Measurements from ENCODE around the gene MYL4. TPM values are rescaled to one million over a fixed set of nuclear protein-coding genes. Genes with fewer than 3 reads are reported as not detected.

The MYL4 gene
- total RNA-seq, 2 experiments from 2014 or later: not detected

- Mint-ChIP-seq H3K4me1 (ENCODE audit: low read depth) (peaks cover 42% of the 10 kb centered on the region), H3K27me3 (no peaks in the 10 kb centered on the region), H3K4me3 (peak within 1 kb of the TSS; percentile 96), H3K27ac (peak within 1 kb of the TSS; percentile 96), H3K36me3 (ENCODE audit: low read depth) (peaks cover 20% of the 10 kb centered on the region), H3K9me3 (no peaks in the 10 kb centered on the region)
- ATAC-seq (peak; percentile 96), DNase-seq (peak; percentile 100)
- POLR2A ChIA-PET: interaction anchor here (1.1 to 1.3 kb wide), 2 partner anchors 9 to 15 kb away, joined by 3 to 5 read pairs; no protein-coding TSS in a partner anchor
- no peak for TF ChIP-seq CTCF (IDR thresholded peaks at IDR 0.05)
- CTCF ChIA-PET: interaction anchor here (1.0 to 2.0 kb wide), 2 partner anchors 17 to 126 kb away, joined by 3 to 9 read pairs; no protein-coding TSS in a partner anchor
- intact Hi-C loops (cut with micrococcal nuclease): no loop called here
Measured at GRCh38 chr17:47188876-47189731, 20.0 kb upstream of the MYL4 start, which contains the start of gene CDC27. Gene CDC27, minus strand, starts transcription at chr17:47189295. Its CDS starts 123 bp downstream, at chr17:47189172.

DNA sequence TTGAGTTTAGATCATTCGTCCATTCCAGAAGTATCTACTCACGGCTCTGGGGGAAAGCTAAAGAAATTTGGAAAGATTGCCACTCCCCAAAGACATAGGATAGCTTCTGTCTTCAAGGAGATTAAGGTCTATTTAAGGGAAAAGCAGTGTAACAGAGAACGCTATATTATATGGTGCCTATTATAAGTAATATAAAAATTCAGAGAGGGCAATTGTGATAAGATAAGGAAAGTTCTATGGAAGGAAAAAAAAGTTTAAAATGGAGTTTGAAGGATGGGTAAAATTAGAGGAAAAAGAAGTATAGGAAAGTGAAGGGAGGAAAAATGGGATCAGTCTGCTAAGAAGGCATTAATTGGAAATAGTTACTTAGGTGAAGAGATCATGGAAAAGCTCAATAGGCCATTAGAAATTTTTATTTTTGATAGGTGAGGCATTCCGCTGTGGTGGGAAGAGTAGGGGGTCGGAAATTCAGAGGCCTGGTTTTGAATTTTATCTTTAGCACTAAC is 19.4 kb upstream of the MYL4 start:
- Mint-ChIP-seq H3K4me3 (peak overlapping the region; percentile 96), H3K27ac (peak overlapping the region; percentile 96), H3K27me3 (no peaks in the 10 kb centered on the region), H3K36me3 (ENCODE audit: low read depth) (peaks cover 17% of the 10 kb centered on the region), H3K9me3 (no peaks in the 10 kb centered on the region), H3K4me1 (ENCODE audit: low read depth) (peaks cover 35% of the 10 kb centered on the region)
- no peak for DNase-seq
- ChIA-PET POLR2A (interaction anchor here (1.1 to 1.3 kb wide), 2 partner anchors 9 to 15 kb away, joined by 3 to 5 read pairs; no protein-coding TSS in a partner anchor), CTCF (interaction anchor here (0.7 to 2.0 kb wide), 4 partner anchors 16 to 247 kb away, joined by 3 to 9 read pairs (median 3); no protein-coding TSS in a partner anchor)
- no peak for ATAC-seq
- TF ChIP-seq CTCF (IDR thresholded peaks at IDR 0.05): no peak
- intact Hi-C loops (cut with micrococcal nuclease): no loop called here

GRCh38 chr17:47190243-47190642 is 18.9 kb upstream of the MYL4 start:
- H3K36me3 Mint-ChIP-seq (ENCODE audit: low read depth): peaks cover 16% of the 10 kb centered on the region

GRCh38 chr17:47190770-47191169 is 18.4 kb upstream of the MYL4 start:
- Mint-ChIP-seq H3K36me3 (ENCODE audit: low read depth) (peaks cover 15% of the 10 kb centered on the region), H3K27ac (no peak overlapping the region), H3K4me1 (ENCODE audit: low read depth) (peaks cover 33% of the 10 kb centered on the region), H3K9me3 (no peaks in the 10 kb centered on the region), H3K27me3 (no peaks in the 10 kb centered on the region), H3K4me3 (no peak overlapping the region)
- DNase-seq (no peak), ATAC-seq (no peak)
- intact Hi-C loops (cut with micrococcal nuclease): no loop called here
- CTCF ChIA-PET: interaction anchor here (0.7 to 2.0 kb wide), 4 partner anchors 9 to 248 kb away, joined by 3 to 9 read pairs (median 5); no protein-coding TSS in a partner anchor
- no peak for TF ChIP-seq CTCF (IDR thresholded peaks at IDR 0.05)
- POLR2A ChIA-PET: interaction anchor here (1.0 to 1.1 kb wide), 2 partner anchors 8 to 28 kb away, joined by 3 read pairs; no protein-coding TSS in a partner anchor

More at GRCh38 chr17:47190243-47190642, 18.9 kb upstream of the MYL4 start:
- Mint-ChIP-seq H3K4me3 (no peak overlapping the region), H3K4me1 (ENCODE audit: low read depth) (peaks cover 34% of the 10 kb centered on the region), H3K27me3 (no peaks in the 10 kb centered on the region), H3K27ac (peak overlapping the region; percentile 96), H3K9me3 (no peaks in the 10 kb centered on the region)
- ATAC-seq (no peak), DNase-seq (no peak)
- POLR2A ChIA-PET: interaction anchor here (1.1 to 1.3 kb wide), 2 partner anchors 8 to 14 kb away, joined by 3 to 5 read pairs; no protein-coding TSS in a partner anchor
- intact Hi-C loops (cut with micrococcal nuclease): no loop called here
- TF ChIP-seq CTCF (IDR thresholded peaks at IDR 0.05): no peak
- CTCF ChIA-PET: interaction anchor here (0.7 to 2.0 kb wide), 4 partner anchors 10 to 247 kb away, joined by 3 to 9 read pairs (median 5); no protein-coding TSS in a partner anchor

Measured in activated CD8-positive, alpha-beta T cell treated with anti-CD3 and anti-CD28 coated beads for 36 hours (primary cell).